LNCaP clone FGC (cell line): ENCODE data around the gene CHRNA9.

Experiments used
- DNase-seq: peaks from one replicate; pipeline ENCODE4 v3.0.0-alpha.2; 2011; ENCODE audit warnings: low read depth
- H3K4me3 ChIP-seq: 2 replicates; pipeline ENCODE4 v1.5.1; 2011; ENCODE audit warnings: mild to moderate bottlenecking, low read depth, low read length, control low read depth
- CTCF ChIP-seq: IDR thresholded peaks from 2 replicates; pipeline ENCODE4 v1.5.1; 2012; ENCODE audit warnings: mild to moderate bottlenecking; ENCODE audit not compliant: control insufficient read depth, insufficient read depth; ENCODE audit errors: extremely low read depth

Gene CHRNA9

GRCh38 chr4:40403081-40403480 lies 67.9 kb downstream of the CHRNA9 start:
- TF ChIP-seq CTCF: no peak
- H3K4me3 ChIP-seq: no peak overlapping the region
- DNase-seq: no peak
